H9 (cell line): ENCODE data around the gene TSPEAR. TPM values are rescaled to one million over a fixed set of nuclear protein-coding genes. Genes with fewer than 3 reads are reported as not detected.
A peak's percentile ranks its signal among the peaks of the same experiment; 100 is the strongest.

Experiments
- DNase-seq: peaks from one replicate; pipeline ENCODE4 v3.0.0-alpha.2; 2017
- H2AFZ ChIP-seq: one replicate; pipeline ENCODE4 v1.6.1; 2013; ENCODE audit warnings: mild to moderate bottlenecking, low read length, control low read depth, moderate library complexity
- H2AK5ac ChIP-seq: 2 replicates; pipeline ENCODE4 v1.6.1; 2013; ENCODE audit warnings: low read length, control low read depth, mixed read lengths; ENCODE audit not compliant: insufficient read length
- H2BK120ac ChIP-seq: one replicate; pipeline ENCODE4 v1.6.1; 2013; ENCODE audit warnings: low read depth, mild to moderate bottlenecking, low read length, control low read depth, inconsistent platforms; ENCODE audit not compliant: poor library complexity, severe bottlenecking
- H2BK12ac ChIP-seq: 2 replicates; pipeline ENCODE4 v1.6.1; 2013; ENCODE audit warnings: low read length, control low read depth, mixed read lengths, low read depth; ENCODE audit not compliant: insufficient read length
- H2BK15ac ChIP-seq: 2 replicates; pipeline ENCODE4 v1.6.1; 2013; ENCODE audit warnings: low read depth, low read length, control low read depth
- H2BK20ac ChIP-seq: one replicate; pipeline ENCODE4 v1.6.1; 2013; ENCODE audit warnings: low read depth, mild to moderate bottlenecking, low read length, control low read depth, inconsistent platforms; ENCODE audit not compliant: poor library complexity, severe bottlenecking
- H2BK5ac ChIP-seq: 2 replicates; pipeline ENCODE4 v1.6.1; 2013; ENCODE audit warnings: low read length, control low read depth, mixed read lengths; ENCODE audit not compliant: insufficient read length
- H3K14ac ChIP-seq: 2 replicates; pipeline ENCODE4 v1.6.1; 2013; ENCODE audit warnings: low read length, control low read depth; ENCODE audit not compliant: insufficient read depth
- H3K18ac ChIP-seq: 2 replicates; pipeline ENCODE4 v1.6.1; 2013; ENCODE audit warnings: low read depth, mild to moderate bottlenecking, mixed read lengths, low read length, control low read depth; ENCODE audit not compliant: insufficient read length
- H3K23ac ChIP-seq: 2 replicates; pipeline ENCODE4 v1.6.1; 2013; ENCODE audit warnings: low read length, control low read depth, mixed read lengths, low read depth; ENCODE audit not compliant: insufficient read length
- H3K23me2 ChIP-seq: 2 replicates; pipeline ENCODE4 v1.6.1; 2013; ENCODE audit warnings: low read depth, mild to moderate bottlenecking, mixed read lengths, low read length, control low read depth; ENCODE audit not compliant: insufficient read length, poor library complexity, severe bottlenecking
- H3K27ac ChIP-seq: 2 replicates; pipeline ENCODE4 v1.5.1; 2013; ENCODE audit warnings: low read length, control low read depth, mixed read lengths, low read depth; ENCODE audit not compliant: insufficient read length
- H3K27me3 ChIP-seq: 2 replicates; pipeline ENCODE4 v1.6.1; 2013; ENCODE audit warnings: low read length, control low read depth, inconsistent platforms; ENCODE audit not compliant: insufficient read depth
- H3K4ac ChIP-seq: 2 replicates; pipeline ENCODE4 v1.6.1; 2013; ENCODE audit warnings: low read depth, mild to moderate bottlenecking, control low read depth, inconsistent platforms, low read length, moderate library complexity
- H3K4me1 ChIP-seq: 2 replicates; pipeline ENCODE4 v1.6.1; 2013; ENCODE audit warnings: low read length, control low read depth, inconsistent platforms; ENCODE audit not compliant: insufficient read depth
- H3K4me2 ChIP-seq: 2 replicates; pipeline ENCODE4 v1.6.1; 2013; ENCODE audit warnings: low read length, control low read depth, mixed read lengths; ENCODE audit not compliant: insufficient read length, insufficient read depth
- H3K56ac ChIP-seq: 2 replicates; pipeline ENCODE4 v1.6.1; 2013; ENCODE audit warnings: low read depth, mild to moderate bottlenecking, mixed read lengths, low read length, control low read depth; ENCODE audit not compliant: insufficient read length
- H3K79me1 ChIP-seq: 2 replicates; pipeline ENCODE4 v1.6.1; 2013; ENCODE audit warnings: low read depth, mild to moderate bottlenecking, moderate library complexity, low read length, control low read depth, inconsistent platforms; ENCODE audit not compliant: insufficient read depth, poor library complexity, severe bottlenecking
- H3K79me2 ChIP-seq: 2 replicates; pipeline ENCODE4 v1.6.1; 2013; ENCODE audit warnings: low read length, control low read depth, inconsistent platforms; ENCODE audit not compliant: insufficient read depth
- H3K9ac ChIP-seq: 2 replicates; pipeline ENCODE4 v1.6.1; 2013; ENCODE audit warnings: low read length, control low read depth, mixed read lengths; ENCODE audit not compliant: insufficient read length; ENCODE audit errors: extremely low read depth
- H3K9me3 ChIP-seq: one replicate; pipeline ENCODE4 v1.6.1; 2013; ENCODE audit warnings: low read depth, low read length, inconsistent platforms; ENCODE audit not compliant: control insufficient read depth
- H3T11ph ChIP-seq: one replicate; pipeline ENCODE4 v1.6.1; 2013; ENCODE audit warnings: mild to moderate bottlenecking, low read length, control low read depth, inconsistent platforms
- H4K20me1 ChIP-seq: one replicate; pipeline ENCODE4 v1.6.1; 2013; ENCODE audit not compliant: control insufficient read depth, insufficient read length, insufficient read depth
- H4K5ac ChIP-seq: 2 replicates; pipeline ENCODE4 v1.6.1; 2013; ENCODE audit warnings: low read depth, mild to moderate bottlenecking, mixed read lengths, low read length, control low read depth; ENCODE audit not compliant: insufficient read length
- H4K8ac ChIP-seq: replicated peaks from 2 replicates; pipeline ENCODE4 v1.6.1; 2013; ENCODE audit warnings: low read length, control low read depth, mixed read lengths, low read depth; ENCODE audit not compliant: insufficient read length
- H4K91ac ChIP-seq: 2 replicates; pipeline ENCODE4 v1.6.1; 2013; ENCODE audit warnings: low read depth, mild to moderate bottlenecking, moderate library complexity, mixed read lengths, low read length, control low read depth; ENCODE audit not compliant: insufficient read length
- H3K27ac Mint-ChIP-seq, 3 experiments: 2 replicates in 2 of 3; 3 replicates in 1 of 3; pipeline ENCODE4 v1.8.0; 2020 to 2021; ENCODE audit warnings: mixed read lengths in 3 of 3, mild to moderate bottlenecking in 1 of 3, moderate library complexity in 1 of 3
- H3K27me3 Mint-ChIP-seq: 2 replicates; pipeline ENCODE4 v1.8.0; 2021; ENCODE audit warnings: low read depth, mild to moderate bottlenecking, moderate library complexity, mixed read lengths
- H3K36me3 Mint-ChIP-seq, 3 experiments: 2 replicates in 2 of 3; 3 replicates in 1 of 3; pipeline ENCODE4 v1.8.0; 2020 to 2021; ENCODE audit warnings: low read depth in 3 of 3, mixed read lengths in 3 of 3; ENCODE audit not compliant: insufficient read depth in 1 of 3
- H3K4me1 Mint-ChIP-seq, 2 experiments: 2 replicates each; pipeline ENCODE4 v1.8.0; 2020; ENCODE audit warnings: mixed read lengths in 2 of 2
- H3K4me3 Mint-ChIP-seq, 2 experiments: 2 replicates in 1 of 2; 3 replicates in 1 of 2; pipeline ENCODE4 v1.8.0; 2020 to 2021; ENCODE audit warnings: mild to moderate bottlenecking in 2 of 2, mixed read lengths in 2 of 2, moderate library complexity in 1 of 2
- H3K9me3 Mint-ChIP-seq, 2 experiments: 2 replicates in 1 of 2; 3 replicates in 1 of 2; pipeline ENCODE4 v1.8.0; 2020; ENCODE audit warnings: mild to moderate bottlenecking in 2 of 2, mixed read lengths in 2 of 2, moderate library complexity in 1 of 2
- WGBS: extraction: QIAGEN DNeasy Blood & Tissue Kit; methylation state at CpG from one replicate; pipeline ENCODE4 v1.1.7; 2013; ENCODE audit warnings: missing lambda C conversion rate, low lambda C conversion rate, mixed read lengths; ENCODE audit not compliant: insufficient read length; ENCODE audit errors: extremely low coverage; 5-methylcytosine and 5-hydroxymethylcytosine counted together
- total RNA-seq: library from RNA; stranded (reverse); gene quantifications from 2 replicates; pipeline ENCODE4 v1.2.1, GENCODE V29; 2021
- TF ChIP-seq, protein P1 (sequence below): fragments of 200-600 bp; sonication (generic); conservative IDR thresholded peaks from 3 replicates; pipeline ENCODE4 v1.8.0; 2021; ENCODE audit warnings: antibody characterized with exemption, mild to moderate bottlenecking

Gene TSPEAR
- total RNA-seq, 1 experiment from 2014 or later = 1.3 TPM

DNA sequence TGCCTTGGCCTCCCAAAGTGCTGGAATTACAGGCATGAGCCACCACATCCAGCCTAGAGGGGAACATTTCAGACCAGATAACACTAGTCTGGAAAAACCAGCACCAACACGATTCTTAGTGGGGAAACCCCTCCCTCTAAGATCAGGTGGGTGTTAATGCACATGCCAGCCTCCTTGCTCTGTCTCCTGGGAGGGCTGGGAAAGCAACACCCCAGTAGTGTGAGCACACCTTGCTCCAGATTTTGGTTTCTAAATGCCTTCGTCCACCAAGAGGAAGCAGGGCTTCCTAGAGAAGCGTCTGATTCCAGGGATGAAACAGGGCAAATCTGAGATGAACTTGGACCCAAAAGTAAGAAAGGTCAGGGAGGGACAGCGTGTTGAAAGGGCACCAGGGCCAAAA is 140.1 kb downstream of the TSPEAR start:
- Mint-ChIP-seq H3K4me3 (no peak overlapping the region), H3K4me1 (peaks cover 5 to 12% of the 10 kb centered on the region in 2 experiments), H3K36me3 (peaks cover 3 to 22% (median 3%) of the 10 kb centered on the region in 3 experiments; a peak in 5 of 7 replicates), H3K27ac (peak overlapping the region in 1 of 3 experiments; percentile 14; a peak in 1 of 7 replicates), H3K9me3 (peaks cover 19 to 23% of the 10 kb centered on the region in 2 experiments), H3K27me3 (peaks cover 23% of the 10 kb centered on the region)
- Histone ChIP-seq H2BK120ac (no peak overlapping the region), H2AFZ (no peak overlapping the region), H4K5ac (no peak overlapping the region), H3K79me1 (no peaks in the 10 kb centered on the region), H2BK15ac (no peak overlapping the region), H4K20me1 (no peaks in the 10 kb centered on the region), H3K18ac (no peak overlapping the region), H3K4ac (no peak overlapping the region), H3K9ac (no peak overlapping the region), H2BK20ac (no peak overlapping the region), H3K79me2 (no peaks in the 10 kb centered on the region), H3K14ac (no peak overlapping the region), H3K27ac (no peak overlapping the region), H4K8ac (no peak overlapping the region), H3K23me2 (no peaks in the 10 kb centered on the region), H3K9me3 (no peaks in the 10 kb centered on the region), H2BK12ac (no peak overlapping the region), H3K27me3 (no peaks in the 10 kb centered on the region), H3T11ph (no peak overlapping the region), H3K23ac (no peak overlapping the region), H3K4me1 (no peaks in the 10 kb centered on the region), H2AK5ac (no peak overlapping the region), H3K4me2 (no peak overlapping the region), H3K56ac (no peak overlapping the region), H4K91ac (no peak overlapping the region), H2BK5ac (no peak overlapping the region)
- TF ChIP-seq, protein P1, sequence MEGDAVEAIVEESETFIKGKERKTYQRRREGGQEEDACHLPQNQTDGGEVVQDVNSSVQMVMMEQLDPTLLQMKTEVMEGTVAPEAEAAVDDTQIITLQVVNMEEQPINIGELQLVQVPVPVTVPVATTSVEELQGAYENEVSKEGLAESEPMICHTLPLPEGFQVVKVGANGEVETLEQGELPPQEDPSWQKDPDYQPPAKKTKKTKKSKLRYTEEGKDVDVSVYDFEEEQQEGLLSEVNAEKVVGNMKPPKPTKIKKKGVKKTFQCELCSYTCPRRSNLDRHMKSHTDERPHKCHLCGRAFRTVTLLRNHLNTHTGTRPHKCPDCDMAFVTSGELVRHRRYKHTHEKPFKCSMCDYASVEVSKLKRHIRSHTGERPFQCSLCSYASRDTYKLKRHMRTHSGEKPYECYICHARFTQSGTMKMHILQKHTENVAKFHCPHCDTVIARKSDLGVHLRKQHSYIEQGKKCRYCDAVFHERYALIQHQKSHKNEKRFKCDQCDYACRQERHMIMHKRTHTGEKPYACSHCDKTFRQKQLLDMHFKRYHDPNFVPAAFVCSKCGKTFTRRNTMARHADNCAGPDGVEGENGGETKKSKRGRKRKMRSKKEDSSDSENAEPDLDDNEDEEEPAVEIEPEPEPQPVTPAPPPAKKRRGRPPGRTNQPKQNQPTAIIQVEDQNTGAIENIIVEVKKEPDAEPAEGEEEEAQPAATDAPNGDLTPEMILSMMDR = no peak
- WGBS = no CpG with 5 or more reads among the region's 4 CpGs
- no peak for DNase-seq
